Measurements from ENCODE around the gene PPM1G.
"Not testable (repeated sequence)": the region's sequence is repeated elsewhere in the genome, so short reads cannot be mapped to it uniquely, and the experiment has no call there.

PPM1G gene

DNA sequence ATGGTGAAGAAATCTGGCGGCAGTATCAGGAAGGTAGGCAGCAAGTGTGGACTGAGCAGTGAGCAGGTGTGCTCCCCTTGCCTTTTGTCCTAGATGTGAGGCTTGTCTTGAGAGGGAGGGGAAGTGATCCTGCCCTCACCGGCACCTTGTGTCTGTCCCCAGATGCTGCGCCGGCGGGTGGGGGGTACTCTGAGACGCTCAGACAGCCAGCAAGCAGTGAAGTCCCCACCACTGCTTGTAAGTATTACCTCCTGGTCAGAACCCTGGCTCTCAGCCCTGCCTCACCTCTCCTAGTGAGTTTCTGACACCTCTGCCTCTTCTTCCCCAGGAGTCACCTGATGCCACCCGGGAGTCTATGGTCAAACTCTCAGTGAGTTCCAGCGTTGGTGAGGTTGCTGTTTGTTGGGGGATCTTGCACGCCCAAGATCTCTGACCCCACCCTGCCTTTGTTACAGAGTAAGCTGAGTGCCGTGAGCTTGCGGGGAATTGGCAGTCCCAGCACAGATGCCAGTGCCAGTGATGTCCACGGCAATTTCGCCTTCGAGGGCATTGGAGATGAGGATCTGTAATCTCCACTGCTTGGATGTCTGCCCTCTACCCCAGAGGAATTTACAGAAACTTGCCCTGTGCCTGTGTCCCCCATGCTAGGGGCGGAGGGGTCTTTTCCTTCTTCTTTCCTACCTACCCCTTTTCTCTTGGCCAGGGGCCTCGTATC is 33.1 kb downstream of the PPM1G start:
- DNase-seq (ENCODE audit: low read depth, low spot score): no peak

DNA sequence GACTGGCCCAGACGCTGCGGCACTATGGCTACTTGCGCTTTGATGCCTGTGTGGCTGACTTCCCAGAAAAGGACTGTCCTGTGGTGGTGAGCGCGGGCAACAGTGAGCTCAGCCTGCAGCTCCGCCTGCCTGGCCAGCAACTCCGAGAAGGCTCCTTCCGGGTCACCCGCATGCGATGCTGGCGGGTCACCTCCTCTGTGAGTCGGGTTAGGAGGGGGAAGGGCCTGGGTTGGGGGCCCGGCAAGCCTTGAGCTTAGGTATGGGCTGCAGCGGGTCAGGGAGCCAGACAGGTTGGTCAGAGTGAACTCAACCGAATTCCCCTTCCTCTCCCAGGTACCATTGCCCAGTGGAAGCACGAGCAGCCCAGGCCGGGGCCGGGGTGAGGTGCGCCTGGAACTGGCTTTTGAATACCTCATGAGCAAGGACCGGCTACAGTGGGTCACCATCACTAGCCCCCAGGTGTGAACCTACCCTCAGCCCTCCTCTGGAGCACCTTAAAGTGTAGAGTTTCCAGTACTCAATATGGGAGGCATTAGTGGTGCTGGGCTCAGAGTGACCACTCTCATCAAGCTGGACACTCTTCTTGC is 33.8 kb downstream of the PPM1G start:
- no peak for DNase-seq (ENCODE audit: low read depth, low spot score)

DNA sequence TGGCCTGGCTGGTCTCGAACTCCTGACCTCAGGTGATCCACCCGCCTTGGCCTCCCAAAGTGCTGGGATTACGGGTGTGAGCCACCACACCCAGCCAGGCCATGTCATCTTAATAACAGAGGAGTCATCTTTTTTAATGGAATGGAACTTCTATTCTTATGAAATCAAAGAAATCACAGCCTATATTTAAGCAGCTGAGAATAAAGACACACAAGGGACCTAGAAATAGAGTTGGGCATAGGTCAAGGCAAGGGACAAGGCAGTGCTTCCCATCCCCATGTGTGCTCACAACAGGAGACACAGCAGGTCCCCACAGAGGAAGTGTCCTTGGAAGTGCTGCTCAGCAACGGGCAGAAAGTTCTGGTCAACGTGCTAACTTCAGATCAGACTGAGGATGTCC is 35.8 kb downstream of the PPM1G start:
- DNase-seq (ENCODE audit: low read depth, low spot score): no peak

GRCh38 chr2:27372937-27373336 is 36.5 kb downstream of the PPM1G start:
- DNase-seq (ENCODE audit: low read depth, low spot score): no peak

DNA sequence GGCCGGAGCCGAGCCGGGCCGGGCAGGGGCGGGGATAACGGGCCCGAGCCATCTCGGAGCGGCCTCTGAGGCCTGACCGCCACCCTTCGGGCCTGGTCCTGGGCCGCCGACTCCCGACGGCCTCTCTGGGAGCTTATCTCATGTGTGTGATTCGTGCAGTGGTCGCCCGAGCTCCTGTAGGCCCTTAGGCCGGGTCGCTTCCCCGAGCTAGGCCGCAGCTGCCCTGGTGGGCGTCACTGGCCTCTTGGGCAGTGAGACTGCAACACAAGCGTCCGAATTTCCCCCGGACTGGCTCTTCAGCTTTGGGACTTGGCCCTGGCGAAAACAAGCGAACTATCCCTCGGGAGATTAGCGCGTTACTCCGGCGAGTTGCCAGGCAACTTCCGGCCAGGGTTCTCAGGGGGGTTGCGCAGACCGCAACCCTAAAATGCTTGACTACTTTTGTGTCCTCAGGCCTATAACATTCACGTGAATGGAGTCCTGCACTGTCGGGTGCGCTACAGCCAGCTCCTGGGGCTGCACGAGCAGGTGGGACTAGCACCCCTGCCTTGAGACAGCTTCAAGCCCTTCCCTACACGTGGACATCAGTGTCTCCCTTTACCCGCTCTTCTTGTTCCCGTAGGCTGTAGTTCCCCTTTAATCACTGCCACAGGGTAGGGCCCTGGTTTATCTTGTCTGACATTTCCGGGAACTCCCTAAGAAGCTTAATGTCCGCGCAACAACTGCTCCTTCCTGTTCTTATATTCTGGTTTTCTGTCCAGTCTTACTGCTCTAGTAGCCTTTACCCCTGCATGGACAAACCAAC is 38.4 kb downstream of the PPM1G start:
- peak; percentile 50 for DNase-seq (ENCODE audit: low read depth, low spot score)

DNA sequence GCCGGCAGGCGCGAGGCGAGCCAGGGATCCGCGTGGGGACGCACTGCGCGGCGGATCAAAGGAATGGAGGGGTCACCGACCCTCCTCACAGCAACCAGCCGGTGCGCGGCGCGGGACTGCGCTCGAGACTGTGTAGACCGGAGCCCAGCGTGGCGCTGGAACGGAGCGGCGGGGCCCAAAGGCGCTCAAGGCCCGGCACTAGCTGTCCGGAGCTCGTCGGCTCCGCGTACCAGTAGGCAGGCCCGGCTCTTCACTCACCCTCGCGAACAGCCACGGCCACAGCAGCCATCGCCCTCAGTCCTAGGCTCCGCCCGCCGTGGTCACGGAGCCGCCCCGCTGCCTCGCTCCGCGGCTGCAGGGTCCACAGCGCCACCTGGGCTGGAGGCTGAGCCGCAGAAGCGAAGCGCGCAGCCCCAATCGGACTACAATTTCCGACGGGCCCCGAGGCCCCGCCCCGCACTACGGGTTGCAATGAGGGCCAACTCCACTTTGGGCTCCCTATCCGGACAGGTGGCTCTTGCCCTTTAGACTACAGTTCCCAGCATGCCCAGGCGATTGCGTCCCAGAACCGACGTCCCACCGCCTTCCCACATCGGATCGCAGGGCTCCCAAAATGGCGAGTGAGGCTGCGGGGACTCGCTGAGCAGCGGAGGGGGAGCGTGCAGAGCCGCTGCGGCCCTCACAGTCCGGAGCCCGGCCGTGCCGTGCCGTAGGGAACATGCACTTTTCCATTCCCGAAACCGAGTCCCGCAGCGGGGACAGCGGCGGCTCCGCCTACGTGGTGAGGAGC is 39.2 kb downstream of the PPM1G start, which contains the start of the genes EIF2B4 and SNX17:
EIF2B4 (minus strand) TSS at position 313 of the 790 bp plus-strand sequence; CDS start at position 289, 24 bp downstream.
SNX17 (plus strand) TSS at position 591 of the 790 bp plus-strand sequence; CDS start at position 719, 128 bp downstream.
- DNase-seq (ENCODE audit: low read depth, low spot score): peak; percentile 100

GRCh38 chr2:27369471-27370025 is 39.8 kb downstream of the PPM1G start:
- peak; percentile 85 for DNase-seq (ENCODE audit: low read depth, low spot score)

- no peak for DNase-seq (ENCODE audit: low read depth, low spot score)
These were observed 45.5 kb downstream of the PPM1G start for GRCh38 chr2:27363933-27364332.

DNA sequence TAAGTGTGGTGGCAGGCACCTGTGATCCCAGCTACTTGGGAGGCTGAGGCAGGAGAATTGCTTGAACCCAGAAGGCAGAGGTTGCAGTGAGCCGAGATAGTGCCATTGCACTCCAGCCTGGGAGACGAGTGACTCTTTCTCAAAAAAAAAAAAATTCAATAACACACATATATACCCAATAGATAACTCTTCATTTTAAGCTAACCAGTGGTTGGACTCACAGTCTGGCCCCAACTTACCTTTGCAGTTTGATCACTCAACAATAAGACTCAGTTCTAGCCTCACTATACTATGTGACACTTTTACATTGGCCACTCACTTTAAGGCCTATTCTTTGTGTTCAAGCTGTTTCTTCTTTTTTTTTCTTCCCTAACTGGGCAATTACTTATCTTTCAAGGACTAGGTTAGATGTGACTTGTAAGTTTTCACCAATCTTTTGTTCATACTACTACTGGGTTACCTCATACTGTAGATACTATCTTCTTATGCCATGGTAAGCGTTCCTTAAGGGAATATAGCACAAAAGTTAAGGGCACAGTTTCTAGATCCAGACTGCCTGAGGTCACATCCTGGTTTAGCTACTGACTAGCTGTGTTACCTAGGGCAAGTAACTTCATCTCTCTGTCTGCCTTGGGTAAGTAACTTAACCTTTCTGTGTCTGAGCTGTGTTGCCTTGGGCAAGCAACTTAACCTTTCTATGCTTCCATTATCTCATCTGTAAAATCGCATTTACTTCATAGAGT is 46.5 kb downstream of the PPM1G start:
- DNase-seq (ENCODE audit: low read depth, low spot score): no peak

DNA sequence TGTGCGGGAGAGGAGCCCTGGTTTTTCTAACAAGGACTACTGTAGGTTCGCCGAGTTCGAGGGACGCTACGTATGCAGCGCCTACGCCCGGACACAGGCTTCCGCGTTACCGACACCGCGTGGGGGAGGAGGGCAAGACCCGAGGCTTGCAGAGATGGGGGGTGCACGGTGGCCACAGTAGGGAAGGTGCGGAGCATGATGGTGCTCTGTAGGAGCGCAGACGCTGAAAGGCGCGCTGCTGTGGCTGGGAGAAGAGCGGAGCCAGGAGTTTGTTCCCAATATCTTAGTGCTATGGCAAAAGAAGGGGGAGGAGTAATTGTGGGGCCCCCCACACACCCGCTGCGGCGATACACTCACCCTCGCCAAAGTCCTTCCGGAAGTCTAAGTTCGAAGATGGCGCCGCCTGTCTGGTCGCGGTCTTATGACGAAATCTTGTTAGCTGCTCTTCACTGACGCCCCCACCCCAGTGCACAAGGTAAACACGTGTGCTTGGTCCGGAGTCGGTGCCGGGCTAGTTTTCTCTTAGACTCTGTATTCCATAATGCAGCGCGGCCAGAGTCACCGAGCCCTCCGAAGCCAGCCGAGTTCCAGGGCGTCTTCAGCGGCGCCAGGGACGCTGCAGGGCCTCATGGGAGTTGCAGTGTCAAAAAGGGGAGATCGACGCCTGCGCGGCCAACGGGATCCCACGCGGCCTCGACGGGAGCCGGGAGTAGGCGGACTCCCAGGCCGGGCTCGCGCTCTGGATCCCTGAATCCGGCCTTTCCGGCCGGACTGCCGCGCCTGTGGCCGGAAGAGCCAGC is 52.8 kb downstream of the PPM1G start, which contains the start of gene GTF3C2:
GTF3C2 (minus strand) TSS at position 383 of the 800 bp plus-strand sequence. CDS start 13,210 bp downstream, outside the sequence.
- DNase-seq (ENCODE audit: low read depth, low spot score): peak; percentile 98

DNA sequence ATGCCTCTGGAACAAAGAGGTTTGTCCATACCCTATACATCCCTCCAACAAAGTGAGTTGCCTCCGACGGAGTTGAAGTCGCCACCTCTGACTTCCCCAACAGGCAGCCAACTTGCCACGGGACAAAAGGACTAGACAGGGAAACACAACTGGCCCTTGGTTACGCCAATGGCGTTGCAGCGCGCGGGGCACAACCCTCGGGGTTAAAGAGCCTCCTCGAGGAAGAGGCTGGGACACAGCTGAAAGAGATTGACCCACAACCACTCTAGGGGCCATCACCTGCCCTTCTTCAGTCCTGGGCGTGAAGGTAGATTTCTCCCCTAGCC is 53.4 kb downstream of the PPM1G start:
- peak; percentile 54 for DNase-seq (ENCODE audit: low read depth, low spot score)

DNA sequence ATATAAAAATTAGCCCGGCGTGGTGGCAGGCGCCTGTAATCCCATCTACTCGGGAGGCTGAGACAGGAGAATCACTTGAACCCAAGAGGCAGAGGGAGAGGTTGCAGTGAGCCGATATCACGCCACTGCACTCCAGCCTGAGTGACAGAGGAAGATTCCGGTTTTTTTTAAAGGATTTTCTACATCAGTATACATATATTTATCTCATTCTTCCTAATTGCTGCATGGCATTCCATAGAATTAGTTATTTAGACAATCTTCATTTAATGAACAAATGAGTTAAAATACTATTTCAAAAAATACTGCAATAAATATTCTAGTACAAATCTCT is 54.8 kb downstream of the PPM1G start:
- DNase-seq (ENCODE audit: low read depth, low spot score): no peak

DNA sequence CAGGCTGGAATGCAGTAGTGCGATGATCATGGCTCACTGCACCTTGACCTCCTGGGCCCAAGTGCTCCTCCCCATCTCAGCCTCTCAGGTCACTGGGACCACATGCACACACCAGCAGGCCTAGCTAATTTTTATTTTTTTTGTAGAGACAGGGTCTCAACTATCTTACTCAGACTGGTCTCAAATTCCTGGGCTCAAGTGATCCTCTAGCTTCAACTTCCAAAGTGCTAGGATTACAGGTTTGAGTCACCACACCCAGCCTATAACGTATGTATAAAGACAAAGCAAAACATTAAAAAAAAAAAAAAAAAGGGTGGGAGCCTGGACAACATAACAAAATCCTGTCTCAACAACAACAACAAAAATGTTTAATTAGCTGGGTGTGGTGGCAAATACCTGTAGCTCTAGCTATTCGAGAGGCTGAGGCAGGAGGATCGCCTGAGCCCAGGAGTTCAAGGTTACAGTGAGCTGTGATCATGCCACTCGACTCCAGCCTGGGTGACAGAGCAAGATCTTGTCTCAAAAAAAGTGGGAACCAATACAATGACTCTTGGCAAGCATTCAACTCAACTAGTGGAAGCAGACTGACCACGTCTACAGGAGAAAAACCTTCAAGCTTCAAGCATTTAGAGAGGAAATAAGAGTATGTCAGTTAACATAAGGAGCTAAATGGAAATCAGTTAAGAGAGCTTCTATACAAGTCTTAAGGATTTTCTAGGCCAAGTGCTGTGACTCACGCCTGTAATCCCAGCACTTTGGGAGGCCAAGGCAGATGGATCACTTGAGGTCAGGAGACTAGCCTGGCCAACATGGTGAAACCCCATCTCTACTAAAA is 55.4 kb downstream of the PPM1G start:
- no peak for DNase-seq (ENCODE audit: low read depth, low spot score)

DNA sequence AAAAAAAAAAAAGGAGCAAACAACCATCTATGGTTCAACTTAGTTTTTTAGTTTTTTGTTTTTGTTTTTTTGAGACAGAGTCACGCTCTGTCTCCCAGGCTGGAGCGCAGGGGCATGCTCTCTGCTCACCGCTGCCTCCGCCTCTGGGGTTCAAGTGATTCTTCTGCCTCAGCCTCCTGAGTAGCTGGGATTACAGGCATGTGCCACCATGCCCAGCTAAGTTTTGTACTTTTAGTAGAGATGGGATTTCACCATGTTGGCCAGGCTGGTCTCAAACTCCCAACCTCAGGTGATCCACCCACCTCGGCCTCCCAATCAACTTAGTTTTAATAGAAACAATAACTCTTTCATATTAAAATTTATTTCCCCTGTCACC is 56.0 kb downstream of the PPM1G start:
- not testable (repeated sequence) for DNase-seq (ENCODE audit: low read depth, low spot score)

GRCh38 chr2:27351802-27352598 is 57.4 kb downstream of the PPM1G start:
- no peak for DNase-seq (ENCODE audit: low read depth, low spot score)

DNA sequence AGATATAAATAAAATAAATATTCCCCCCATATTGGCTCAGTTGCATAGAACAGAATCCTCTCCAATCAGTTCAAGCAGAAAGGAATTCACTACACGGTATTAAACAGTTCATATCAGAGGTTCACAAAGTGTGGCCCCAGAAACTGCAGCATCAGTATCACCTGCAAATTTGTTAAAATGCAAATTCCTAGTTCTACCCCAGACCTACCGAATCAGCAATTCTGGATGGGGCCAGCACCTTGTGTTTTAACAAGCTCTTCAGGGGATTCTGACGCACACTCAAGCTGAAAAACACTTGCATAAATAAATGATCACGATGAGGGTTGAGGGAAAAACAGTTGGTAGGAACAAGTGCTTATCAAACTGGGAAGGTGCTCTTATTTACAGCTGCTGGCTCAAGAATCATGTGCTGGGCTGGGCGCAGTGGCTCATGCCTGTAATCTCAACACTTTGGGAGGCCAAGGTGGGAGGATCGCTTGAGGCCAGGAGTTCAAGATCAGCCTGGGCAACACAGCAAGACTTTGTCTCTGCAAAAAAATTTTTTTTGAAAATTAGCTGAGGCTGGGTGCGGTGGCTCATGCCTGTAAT is 59.2 kb downstream of the PPM1G start:
- no peak for DNase-seq (ENCODE audit: low read depth, low spot score)

- no peak for DNase-seq (ENCODE audit: low read depth, low spot score)
These were observed 61.8 kb downstream of the PPM1G start for GRCh38 chr2:27347641-27348040.

- DNase-seq (ENCODE audit: low read depth, low spot score): no peak
These were observed 73.2 kb downstream of the PPM1G start for GRCh38 chr2:27336173-27336572.

Data from astrocyte of the hippocampus (primary cell).